SK-N-SH (cell line): ENCODE results near the gene KERA. TPM values are rescaled to one million over a fixed set of nuclear protein-coding genes. Genes with fewer than 3 reads are reported as not detected.

Source experiments
- CTCF ChIA-PET: fragments of 300-600, 350-600 bp; formaldehyde crosslinking; extraction: SDS; loops from one replicate; lab custom pipeline; 2021; lab: Yijun Ruan, JAX
- POLR2A ChIA-PET: fragments of 350-600 bp; sonication (Branson Sonifier 250); formaldehyde crosslinking; extraction: SDS; loops from one replicate; lab custom pipeline; 2020; ENCODE audit warnings: antibody characterized with exemption, inconsistent platforms; lab: Yijun Ruan, JAX
- DNase-seq: peaks from one replicate; pipeline ENCODE4 v3.0.0; 2012
- H2AFZ ChIP-seq: fragments of 200-600 bp; sonication (generic); 2 replicates; pipeline ENCODE4 v1.8.1; 2016; ENCODE audit warnings: antibody characterized with exemption, mild to moderate bottlenecking, low read depth
- H3F3A ChIP-seq: fragments of 200-600 bp; sonication (generic); replicated peaks from 2 replicates; pipeline ENCODE3; 2016; ENCODE audit warnings: antibody characterized with exemption, mild to moderate bottlenecking; ENCODE audit not compliant: insufficient read depth
- H3K27ac ChIP-seq, 2 experiments: fragments of 200-500 bp in 1 of 2; fragments of 200-600 bp in 1 of 2; sonication (Bioruptor generic) in 1 of 2; sonication (generic), shearing (Covaris generic) in 1 of 2; 2 replicates each; pipeline versions ENCODE4 v1.5.1 to v1.6.1; 2014 to 2016; ENCODE audit warnings: low read depth in 2 of 2, inconsistent platforms in 1 of 2, low read length in 1 of 2, mild to moderate bottlenecking in 1 of 2, mixed read lengths in 1 of 2
- H3K27me3 ChIP-seq: fragments of 200-600 bp; sonication (generic), shearing (Covaris generic); 2 replicates; pipeline ENCODE4 v1.6.1; 2016; ENCODE audit warnings: mixed run types; ENCODE audit not compliant: insufficient read depth
- H3K36me3 ChIP-seq, 2 experiments: fragments of 200-500 bp in 1 of 2; fragments of 200-600 bp in 1 of 2; sonication (Bioruptor generic) in 1 of 2; sonication (generic) in 1 of 2; replicated peaks in 1 of 2; 2 replicates each; pipeline versions ENCODE3 to v1.5.1; 2014 to 2016; ENCODE audit warnings: low read length in 1 of 2, mild to moderate bottlenecking in 1 of 2; ENCODE audit not compliant: insufficient read depth in 2 of 2, control insufficient read depth in 1 of 2
- H3K4me1 ChIP-seq, 2 experiments: fragments of 200-500 bp in 1 of 2; fragments of 200-600 bp in 1 of 2; sonication (Bioruptor generic) in 1 of 2; sonication (generic), shearing (Covaris generic) in 1 of 2; 2 replicates each; pipeline versions ENCODE4 v1.5.1 to v1.6.1; 2014 to 2016; ENCODE audit warnings: low read depth in 1 of 2, low read length in 1 of 2, mixed run types in 1 of 2; ENCODE audit not compliant: insufficient read depth in 2 of 2, control insufficient read depth in 1 of 2
- H3K4me2 ChIP-seq: fragments of 200-600 bp; sonication (generic), shearing (Covaris generic); 2 replicates; pipeline ENCODE4 v1.6.1; 2017; ENCODE audit warnings: mixed run types
- H3K4me3 ChIP-seq, 2 experiments: fragments of 200-500 bp in 1 of 2; fragments of 200-600 bp in 1 of 2; sonication (Bioruptor generic) in 1 of 2; sonication (generic), shearing (Covaris generic) in 1 of 2; 2 replicates each; pipeline versions ENCODE4 v1.5.1 to v1.8.1; 2014 to 2016; ENCODE audit warnings: low read depth in 2 of 2, inconsistent platforms in 1 of 2, low read length in 1 of 2, mild to moderate bottlenecking in 1 of 2, mixed read lengths in 1 of 2, moderate library complexity in 1 of 2
- H3K79me2 ChIP-seq: fragments of 200-600 bp; sonication (generic); 2 replicates; pipeline ENCODE4 v1.8.1; 2017; ENCODE audit warnings: mild to moderate bottlenecking; ENCODE audit not compliant: insufficient read depth
- H3K9ac ChIP-seq: fragments of 200-600 bp; sonication (generic); 2 replicates; pipeline ENCODE4 v1.6.1; 2017; ENCODE audit warnings: mixed run types
- H3K9me2 ChIP-seq: fragments of 200-600 bp; sonication (generic); 2 replicates; pipeline ENCODE4 v1.6.1; 2017; ENCODE audit warnings: mixed run types
- H3K9me3 ChIP-seq: fragments of 200-600 bp; sonication (generic); 2 replicates; pipeline ENCODE4 v1.6.1; 2017; ENCODE audit warnings: mixed run types, mild to moderate bottlenecking, moderate library complexity
- H4K20me1 ChIP-seq: fragments of 200-600 bp; sonication (generic); 2 replicates; pipeline ENCODE4 v1.6.1; 2017; ENCODE audit warnings: mild to moderate bottlenecking, mixed run types; ENCODE audit not compliant: insufficient read depth
- CHD2 ChIP-seq: fragments of 150-350 bp; IDR thresholded peaks from 2 replicates; pipeline ENCODE4 v1.6.1; 2018; ENCODE audit warnings: low read length; ENCODE audit not compliant: partially characterized antibody
- ELF1 ChIP-seq: IDR thresholded peaks from 2 replicates; pipeline ENCODE4 v1.4.0; 2012
- EP300 ChIP-seq, 2 experiments: IDR thresholded peaks; 2 replicates each; pipeline versions ENCODE4 v1.4.0 to v1.6.1; 2012; ENCODE audit warnings: borderline replicate concordance in 1 of 2, low read depth in 1 of 2, low read length in 1 of 2
- EZH2phosphoT487 ChIP-seq: fragments of 200-600 bp; sonication (generic); IDR thresholded peaks from 2 replicates; pipeline ENCODE4 v1.6.1; 2017; ENCODE audit warnings: low read depth, mixed run types, mild to moderate bottlenecking, antibody characterized with exemption, moderate library complexity, borderline replicate concordance
- FOSL2 ChIP-seq: IDR thresholded peaks from 2 replicates; pipeline ENCODE4 v1.4.0; 2012; ENCODE audit warnings: low read depth, mild to moderate bottlenecking, moderate library complexity, borderline replicate concordance
- GABPA ChIP-seq: IDR thresholded peaks from 2 replicates; pipeline ENCODE4 v1.4.0; 2012; ENCODE audit warnings: low read depth, mild to moderate bottlenecking
- JUND ChIP-seq: IDR thresholded peaks from 2 replicates; pipeline ENCODE4 v1.4.0; 2012
- NFIC ChIP-seq: IDR thresholded peaks from 2 replicates; pipeline ENCODE4 v1.4.0; 2012; ENCODE audit warnings: borderline replicate concordance
- NRF1 ChIP-seq: IDR thresholded peaks from 2 replicates; pipeline ENCODE4 v1.6.1; 2012; ENCODE audit warnings: low read depth, mild to moderate bottlenecking, low read length
- PBX3 ChIP-seq: IDR thresholded peaks from 2 replicates; pipeline ENCODE4; 2012
- RAD21 ChIP-seq: IDR thresholded peaks from 2 replicates; pipeline ENCODE4 v1.6.1; 2012; ENCODE audit warnings: mild to moderate bottlenecking, low read length
- RCOR1 ChIP-seq: fragments of 150-350 bp; IDR thresholded peaks from 2 replicates; pipeline ENCODE4 v1.6.1; 2017; ENCODE audit warnings: antibody characterized with exemption, low read length
- RFX5 ChIP-seq: IDR thresholded peaks from 2 replicates; pipeline ENCODE4 v1.6.1; 2012; ENCODE audit warnings: mild to moderate bottlenecking, improper control_type of control experiment, low read length
- RXRA ChIP-seq: IDR thresholded peaks from 2 replicates; pipeline ENCODE4 v1.4.0; 2012; ENCODE audit warnings: low read depth, mild to moderate bottlenecking, borderline replicate concordance
- SIN3A ChIP-seq: IDR thresholded peaks from 2 replicates; pipeline ENCODE4 v1.6.1; 2012; ENCODE audit warnings: low read depth, mild to moderate bottlenecking, low read length, moderate library complexity, borderline replicate concordance
- TCF12 ChIP-seq: IDR thresholded peaks from 2 replicates; pipeline ENCODE4 v1.4.0; 2012
- TEAD4 ChIP-seq: IDR thresholded peaks from 2 replicates; pipeline ENCODE4 v1.4.0; 2012; ENCODE audit warnings: mild to moderate bottlenecking, borderline replicate concordance; ENCODE audit not compliant: insufficient read depth
- YY1 ChIP-seq: IDR thresholded peaks from 2 replicates; pipeline ENCODE4 v1.4.0; 2012; ENCODE audit warnings: low read depth, mild to moderate bottlenecking
- WGBS: methylation state at CpG from one replicate; pipeline ENCODE4 v1.1.6; 2017; ENCODE audit warnings: low lambda C conversion rate; 5-methylcytosine and 5-hydroxymethylcytosine counted together
- polyA plus RNA-seq, 3 experiments: library from polyadenylated mRNA; depleted of rRNA; stranded (reverse); fragments of >200 nt; gene quantifications; 2 replicates each; pipeline ENCODE4 v1.2.3, GENCODE V29; 2012
- TF ChIP-seq, protein P1 (sequence below): IDR thresholded peaks from 2 replicates; pipeline ENCODE4 v1.4.0; 2012; ENCODE audit warnings: low read depth, borderline replicate concordance
- TF ChIP-seq, protein P2 (sequence below): IDR thresholded peaks from 2 replicates; pipeline ENCODE4 v1.4.0; 2012; ENCODE audit warnings: low read depth

KERA gene
- not detected in 2 replicates for polyA plus RNA-seq (2012; rRNA removed)
- polyA plus RNA-seq (2012; cell fraction: cytosol; rRNA removed): not detected in 2 replicates
- polyA plus RNA-seq (2012; cell fraction: nucleus; rRNA removed): not detected in 2 replicates

DNA sequence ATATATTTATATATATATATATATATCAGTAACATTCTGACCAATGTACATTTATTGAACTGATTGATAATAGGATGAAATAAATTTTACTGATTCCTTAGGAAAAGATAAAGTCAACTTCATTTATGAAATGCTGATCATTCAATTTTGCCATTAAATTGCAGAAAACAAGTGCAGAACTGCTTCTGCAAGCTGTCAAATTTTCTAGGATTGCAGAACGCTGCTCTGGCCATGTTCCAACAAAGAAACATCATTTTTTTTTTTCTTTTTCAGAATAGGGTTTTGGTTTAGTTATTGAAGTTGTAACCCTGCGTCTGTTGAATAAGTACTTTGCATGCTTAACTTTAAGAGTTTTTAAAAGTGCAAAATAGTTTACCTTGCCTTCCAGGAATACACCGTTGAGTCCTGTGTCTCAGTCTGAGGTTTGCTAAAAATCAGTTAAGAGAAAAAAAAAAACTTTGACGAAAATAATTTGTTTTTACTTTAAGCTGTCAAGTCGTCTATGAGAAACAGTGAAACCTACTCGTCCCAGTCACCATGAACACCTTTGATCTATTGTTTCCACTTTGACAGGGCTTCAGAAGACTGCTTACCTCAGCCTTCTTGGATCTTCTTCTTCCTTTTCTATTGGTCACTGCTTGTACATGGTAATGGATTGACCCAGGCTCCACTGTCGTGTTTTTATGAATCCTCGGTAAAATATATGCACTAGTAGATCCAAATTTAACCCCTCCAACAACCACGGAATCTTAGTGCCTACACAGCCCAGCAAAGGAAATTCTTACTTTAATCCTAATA, at the start of gene KERA:
Gene KERA, minus strand, starts transcription at position 657 of the 798 bp plus-strand sequence. CDS start 1,743 bp downstream, outside the sequence.
- H3F3A ChIP-seq: no peaks in the 10 kb centered on the region
- H3K9me3 ChIP-seq: no peaks in the 10 kb centered on the region
- H2AFZ ChIP-seq: no peak within 1 kb of the TSS
- no peak within 1 kb of the TSS for H3K4me3 ChIP-seq
- no peak within 1 kb of the TSS for H3K4me2 ChIP-seq
- WGBS: 64% methylated on average over 9 of the region's 9 CpGs
- H3K9me2 ChIP-seq: no peaks in the 10 kb centered on the region
- no peaks in the 10 kb centered on the region for H3K79me2 ChIP-seq
- POLR2A ChIA-PET: no interaction called here
- H3K9ac ChIP-seq: no peak within 1 kb of the TSS
- H3K4me1 ChIP-seq: no peaks in the 10 kb centered on the region; a peak in 1 of 4 replicates
- H4K20me1 ChIP-seq: no peaks in the 10 kb centered on the region
- no peaks in the 10 kb centered on the region for H3K27me3 ChIP-seq
- H3K27ac ChIP-seq: no peak within 1 kb of the TSS
- no peak for DNase-seq
- TF ChIP-seq, protein P1, sequence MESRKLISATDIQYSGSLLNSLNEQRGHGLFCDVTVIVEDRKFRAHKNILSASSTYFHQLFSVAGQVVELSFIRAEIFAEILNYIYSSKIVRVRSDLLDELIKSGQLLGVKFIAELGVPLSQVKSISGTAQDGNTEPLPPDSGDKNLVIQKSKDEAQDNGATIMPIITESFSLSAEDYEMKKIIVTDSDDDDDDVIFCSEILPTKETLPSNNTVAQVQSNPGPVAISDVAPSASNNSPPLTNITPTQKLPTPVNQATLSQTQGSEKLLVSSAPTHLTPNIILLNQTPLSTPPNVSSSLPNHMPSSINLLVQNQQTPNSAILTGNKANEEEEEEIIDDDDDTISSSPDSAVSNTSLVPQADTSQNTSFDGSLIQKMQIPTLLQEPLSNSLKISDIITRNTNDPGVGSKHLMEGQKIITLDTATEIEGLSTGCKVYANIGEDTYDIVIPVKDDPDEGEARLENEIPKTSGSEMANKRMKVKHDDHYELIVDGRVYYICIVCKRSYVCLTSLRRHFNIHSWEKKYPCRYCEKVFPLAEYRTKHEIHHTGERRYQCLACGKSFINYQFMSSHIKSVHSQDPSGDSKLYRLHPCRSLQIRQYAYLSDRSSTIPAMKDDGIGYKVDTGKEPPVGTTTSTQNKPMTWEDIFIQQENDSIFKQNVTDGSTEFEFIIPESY: no peak
- no peak for TF ChIP-seq FOSL2
- TF ChIP-seq GABPA: no peak
- TF ChIP-seq JUND: no peak
- TF ChIP-seq RAD21: no peak
- TF ChIP-seq, protein P2, sequence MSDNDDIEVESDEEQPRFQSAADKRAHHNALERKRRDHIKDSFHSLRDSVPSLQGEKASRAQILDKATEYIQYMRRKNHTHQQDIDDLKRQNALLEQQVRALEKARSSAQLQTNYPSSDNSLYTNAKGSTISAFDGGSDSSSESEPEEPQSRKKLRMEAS: no peak
- no peak for TF ChIP-seq ELF1
- TF ChIP-seq NFIC: no peak
- no peak for TF ChIP-seq RFX5
- TF ChIP-seq RXRA: no peak
- CTCF ChIA-PET: interaction anchor here (1.2 to 1.3 kb wide), 2 partner anchors 19 to 187 kb away, joined by 3 to 4 read pairs; no protein-coding TSS in a partner anchor
- no peaks in the 10 kb centered on the region for H3K36me3 ChIP-seq

DNA sequence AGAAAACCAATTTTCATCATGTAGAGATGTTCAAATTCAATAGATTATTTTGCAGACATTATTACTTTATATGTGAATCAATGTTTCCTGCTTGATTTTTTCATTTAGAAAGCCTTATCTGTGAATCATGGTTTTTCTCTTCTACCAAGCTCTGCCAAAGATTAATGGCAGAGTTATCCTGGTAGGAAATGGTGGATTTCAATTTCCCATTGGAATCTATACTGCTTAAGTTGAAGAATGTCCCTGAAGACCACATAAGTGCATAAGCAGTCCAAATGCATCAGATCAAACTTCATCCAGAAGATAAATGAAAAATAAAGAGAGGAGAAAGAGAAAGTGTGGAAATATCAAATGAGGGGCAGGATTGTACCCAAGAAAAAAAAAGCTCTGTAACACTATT, 48.5 kb upstream of the KERA start:
- ChIA-PET CTCF (interaction anchor here (1.1 kb wide), 2 partner anchors 9 to 15 kb away, joined by 3 read pairs; no protein-coding TSS in a partner anchor), POLR2A (no interaction called here)
- no peaks in the 10 kb centered on the region for H3K9me3 ChIP-seq
- H3K4me3 ChIP-seq: no peak overlapping the region
- no peaks in the 10 kb centered on the region for H3K9me2 ChIP-seq
- H3K4me1 ChIP-seq: peaks cover 0 to 2% of the 10 kb centered on the region in 2 experiments; a peak in 2 of 4 replicates
- H3K4me2 ChIP-seq: no peak overlapping the region
- DNase-seq: no peak
- peaks cover 14 to 15% of the 10 kb centered on the region in 2 experiments for H3K36me3 ChIP-seq
- H3K27me3 ChIP-seq: no peaks in the 10 kb centered on the region
- peak overlapping the region in 1 of 2 experiments; percentile 10; a peak in 1 of 4 replicates for H3K27ac ChIP-seq
- no peak overlapping the region for H3K9ac ChIP-seq
- H2AFZ ChIP-seq: no peak overlapping the region
- H4K20me1 ChIP-seq: no peaks in the 10 kb centered on the region
- no peaks in the 10 kb centered on the region; the same call in 1 of the 2 replicates for H3K79me2 ChIP-seq
- H3F3A ChIP-seq: peaks cover 10% of the 10 kb centered on the region
- no peak for TF ChIP-seq YY1
- TF ChIP-seq TEAD4: peak; percentile 52; the same call in 1 of the 2 replicates
- TF ChIP-seq, protein P2: no peak
- TF ChIP-seq NRF1: no peak
- TF ChIP-seq RFX5: no peak
- no peak for TF ChIP-seq SIN3A
- no peak for TF ChIP-seq GABPA
- TF ChIP-seq RCOR1: no peak
- no peak for TF ChIP-seq FOSL2
- TF ChIP-seq JUND: peak; percentile 31; the same call in 1 of the 2 replicates
- TF ChIP-seq NFIC: peak; percentile 18; the same call in 1 of the 2 replicates
- peak; percentile 28; the same call in 1 of the 2 replicates for TF ChIP-seq TCF12
- TF ChIP-seq, protein P1: no peak
- TF ChIP-seq PBX3: peak; percentile 69
- TF ChIP-seq EP300 (IDR thresholded peaks at IDR 0.05; ENCODE audit: borderline replicate concordance in 1 of 2, low read depth in 1 of 2, low read length in 1 of 2): peak in 1 of 2 experiments; percentile 41; a peak in 1 of 4 replicates
- no peak for TF ChIP-seq RAD21
- TF ChIP-seq CHD2: no peak
- TF ChIP-seq EZH2phosphoT487: no peak
